Measurements from ENCODE around the gene RAB13. TPM values are rescaled to one million over a fixed set of nuclear protein-coding genes. Genes with fewer than 3 reads are reported as not detected.
A peak's percentile ranks its signal among the peaks of the same experiment; 100 is the strongest.

The RAB13 gene
- total RNA-seq, 1 donor from 2014 or later, result 91.5 TPM

DNA sequence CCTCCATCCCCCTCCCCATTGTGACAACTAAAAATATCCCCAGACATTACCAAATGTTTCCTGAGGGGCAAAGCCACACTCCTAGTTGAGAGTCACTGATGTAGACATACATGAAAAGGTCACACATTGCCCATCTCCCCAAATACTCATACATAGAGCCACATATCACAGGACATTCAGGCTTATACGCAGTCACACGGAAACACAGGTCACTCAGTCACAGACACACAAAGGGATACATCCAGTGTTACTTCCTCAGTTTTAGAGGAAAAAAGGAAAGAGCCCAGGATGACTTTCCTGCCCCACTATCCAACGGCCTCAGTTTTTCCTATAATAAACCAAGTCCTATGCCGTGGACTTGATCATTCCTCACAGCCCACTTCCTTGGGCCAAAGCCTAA lies 24.7 kb downstream of the RAB13 start:
- peak overlapping the region; percentile 68 for H3K27ac Mint-ChIP-seq (ENCODE audit: unreplicated experiment)
- TF ChIP-seq, protein P1, sequence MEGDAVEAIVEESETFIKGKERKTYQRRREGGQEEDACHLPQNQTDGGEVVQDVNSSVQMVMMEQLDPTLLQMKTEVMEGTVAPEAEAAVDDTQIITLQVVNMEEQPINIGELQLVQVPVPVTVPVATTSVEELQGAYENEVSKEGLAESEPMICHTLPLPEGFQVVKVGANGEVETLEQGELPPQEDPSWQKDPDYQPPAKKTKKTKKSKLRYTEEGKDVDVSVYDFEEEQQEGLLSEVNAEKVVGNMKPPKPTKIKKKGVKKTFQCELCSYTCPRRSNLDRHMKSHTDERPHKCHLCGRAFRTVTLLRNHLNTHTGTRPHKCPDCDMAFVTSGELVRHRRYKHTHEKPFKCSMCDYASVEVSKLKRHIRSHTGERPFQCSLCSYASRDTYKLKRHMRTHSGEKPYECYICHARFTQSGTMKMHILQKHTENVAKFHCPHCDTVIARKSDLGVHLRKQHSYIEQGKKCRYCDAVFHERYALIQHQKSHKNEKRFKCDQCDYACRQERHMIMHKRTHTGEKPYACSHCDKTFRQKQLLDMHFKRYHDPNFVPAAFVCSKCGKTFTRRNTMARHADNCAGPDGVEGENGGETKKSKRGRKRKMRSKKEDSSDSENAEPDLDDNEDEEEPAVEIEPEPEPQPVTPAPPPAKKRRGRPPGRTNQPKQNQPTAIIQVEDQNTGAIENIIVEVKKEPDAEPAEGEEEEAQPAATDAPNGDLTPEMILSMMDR (conservative IDR thresholded peaks at IDR 0.05), result no peak
- H3K4me3 Mint-ChIP-seq, result peak overlapping the region; percentile 88
- no peak for DNase-seq (ENCODE audit: low read depth, low spot score)
- H3K4me1 Mint-ChIP-seq, result peaks cover 74% of the 10 kb centered on the region
- peaks cover 2% of the 10 kb centered on the region for H3K36me3 Mint-ChIP-seq (ENCODE audit: low read depth)
- H3K27me3 Mint-ChIP-seq (ENCODE audit: low read depth), result peaks cover 2% of the 10 kb centered on the region
- H3K9me3 Mint-ChIP-seq, result no peaks in the 10 kb centered on the region

DNA sequence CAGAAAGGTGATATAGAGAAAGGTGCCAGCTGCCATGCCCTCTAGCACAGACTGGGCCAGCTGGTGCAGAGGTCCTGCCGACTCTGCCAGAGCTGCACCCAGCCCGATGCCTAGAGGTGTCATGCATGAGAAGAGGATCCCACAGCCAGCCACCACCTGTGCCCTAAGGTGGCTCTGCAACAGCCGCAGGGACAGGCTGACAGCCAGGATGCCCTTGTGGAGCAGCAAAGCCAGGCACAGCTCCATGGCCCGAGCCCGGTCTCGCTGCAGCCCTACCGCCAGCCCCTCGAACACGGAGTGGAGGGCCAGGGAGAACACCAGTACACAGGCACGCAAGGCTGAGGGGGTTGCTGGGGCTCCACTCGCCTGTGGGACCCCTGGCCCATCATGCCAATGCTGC lies 25.9 kb downstream of the RAB13 start:
- TF ChIP-seq, protein P1 (conservative IDR thresholded peaks at IDR 0.05), result no peak
- H3K4me1 Mint-ChIP-seq, result peaks cover 67% of the 10 kb centered on the region
- H3K4me3 Mint-ChIP-seq, result peak overlapping the region; percentile 88
- no peak for DNase-seq (ENCODE audit: low read depth, low spot score)
- no peak overlapping the region for H3K27ac Mint-ChIP-seq (ENCODE audit: unreplicated experiment)
- no peaks in the 10 kb centered on the region for H3K9me3 Mint-ChIP-seq
- no peaks in the 10 kb centered on the region for H3K36me3 Mint-ChIP-seq (ENCODE audit: low read depth)
- peaks cover 2% of the 10 kb centered on the region for H3K27me3 Mint-ChIP-seq (ENCODE audit: low read depth)

DNA sequence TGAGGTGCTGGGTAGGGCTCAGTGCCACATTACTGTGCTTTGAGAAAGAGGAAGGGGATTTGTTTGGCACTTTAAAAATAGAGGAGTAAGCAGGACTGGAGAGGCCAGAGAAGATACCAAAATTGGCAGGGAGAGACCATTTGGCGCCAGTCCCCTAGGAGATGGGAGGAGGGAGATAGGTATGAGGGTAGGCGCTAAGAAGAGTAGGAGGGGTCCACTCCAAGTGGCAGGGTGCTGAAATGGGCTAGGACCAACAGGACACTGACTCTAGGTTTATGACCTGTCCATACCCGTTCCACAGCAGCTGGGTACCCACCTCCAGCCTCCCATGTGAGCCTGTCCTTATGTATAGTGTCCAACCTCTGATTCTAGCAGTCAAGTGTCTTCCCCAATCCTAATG lies 26.7 kb downstream of the RAB13 start:
- H3K27me3 Mint-ChIP-seq (ENCODE audit: low read depth), result peaks cover 2% of the 10 kb centered on the region
- DNase-seq (ENCODE audit: low read depth, low spot score), result no peak
- no peaks in the 10 kb centered on the region for H3K36me3 Mint-ChIP-seq (ENCODE audit: low read depth)
- H3K4me1 Mint-ChIP-seq, result peaks cover 64% of the 10 kb centered on the region
- H3K4me3 Mint-ChIP-seq, result peak overlapping the region; percentile 88
- no peaks in the 10 kb centered on the region for H3K9me3 Mint-ChIP-seq
- peak overlapping the region; percentile 8 for H3K27ac Mint-ChIP-seq (ENCODE audit: unreplicated experiment)
- TF ChIP-seq, protein P1 (conservative IDR thresholded peaks at IDR 0.05), result no peak

DNA sequence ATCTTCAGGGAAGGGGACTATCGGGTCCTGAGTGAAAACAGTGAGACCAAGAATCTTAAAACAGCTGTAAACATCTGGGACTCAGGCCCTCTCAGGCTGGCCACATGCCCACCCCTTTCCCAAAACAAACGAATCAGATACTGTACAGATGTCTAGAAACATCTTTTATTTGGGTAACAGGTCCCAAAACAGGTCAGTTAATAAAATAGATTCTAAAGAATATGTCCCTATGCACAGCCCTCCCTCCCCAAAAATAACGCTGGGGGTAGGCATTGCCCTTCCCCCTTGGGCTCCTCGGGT lies 27.2 kb downstream of the RAB13 start:
- Mint-ChIP-seq H3K27me3 (ENCODE audit: low read depth) (peaks cover 2% of the 10 kb centered on the region), H3K36me3 (ENCODE audit: low read depth) (no peaks in the 10 kb centered on the region), H3K4me1 (peaks cover 58% of the 10 kb centered on the region), H3K9me3 (no peaks in the 10 kb centered on the region), H3K27ac (ENCODE audit: unreplicated experiment) (no peak overlapping the region), H3K4me3 (peak overlapping the region; percentile 88)
- DNase-seq (ENCODE audit: low read depth, low spot score), result no peak
- TF ChIP-seq, protein P1 (conservative IDR thresholded peaks at IDR 0.05), result no peak

DNA sequence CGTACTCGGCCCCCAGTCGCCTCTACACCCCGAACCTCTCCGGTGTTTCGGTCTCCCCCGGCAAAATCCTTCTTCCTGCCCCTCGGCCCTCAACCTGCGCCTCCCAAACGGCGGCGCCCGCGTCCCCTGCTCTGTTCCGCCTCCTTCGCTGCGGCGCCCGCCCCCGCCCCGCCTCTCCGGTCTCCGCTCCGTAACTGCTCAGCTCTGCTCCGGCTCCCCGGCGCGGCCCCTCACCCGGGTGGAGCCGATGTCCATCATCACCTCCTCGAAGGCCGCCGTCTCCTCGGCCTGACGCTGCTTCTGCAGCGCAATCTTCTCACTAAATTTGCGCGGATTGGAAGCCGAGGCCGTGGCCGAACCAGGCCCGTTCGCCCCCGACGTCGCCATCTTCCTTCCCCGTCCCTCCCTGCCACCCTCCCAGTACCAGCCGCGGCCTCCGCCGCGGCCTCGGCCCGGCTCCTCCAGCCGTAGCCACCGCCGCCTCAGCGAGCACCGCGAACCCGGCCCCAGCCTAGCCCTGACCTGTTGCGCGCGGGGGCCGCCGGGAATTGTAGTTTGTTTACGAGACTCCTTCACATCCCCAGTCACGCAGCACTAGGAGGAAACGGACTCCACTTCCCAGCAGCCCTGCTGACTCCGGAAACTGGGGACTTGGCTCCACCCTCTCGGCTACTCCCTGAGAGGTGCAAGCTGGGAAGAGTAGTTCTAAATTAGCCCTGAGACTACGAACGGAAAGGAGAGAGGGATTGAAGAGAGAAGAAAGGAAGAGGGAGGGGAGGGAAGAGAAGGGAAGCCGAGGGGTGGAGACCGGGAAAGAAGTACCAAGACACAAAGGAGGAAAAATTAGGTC lies 27.8 kb downstream of the RAB13 start, which contains the start of gene CRTC2:
Gene CRTC2 (minus strand): TSS at position 502 of the 850 bp plus-strand sequence. CDS start 115 bp downstream, at position 387.
- H3K36me3 Mint-ChIP-seq (ENCODE audit: low read depth), result no peaks in the 10 kb centered on the region
- H3K9me3 Mint-ChIP-seq, result no peaks in the 10 kb centered on the region
- TF ChIP-seq, protein P1 (conservative IDR thresholded peaks at IDR 0.05), result no peak
- peak within 1 kb of the TSS; percentile 88 for H3K4me3 Mint-ChIP-seq
- DNase-seq (ENCODE audit: low read depth, low spot score), result peak; percentile 93
- H3K27me3 Mint-ChIP-seq (ENCODE audit: low read depth), result peaks cover 2% of the 10 kb centered on the region
- peaks cover 53% of the 10 kb centered on the region for H3K4me1 Mint-ChIP-seq
- peak within 1 kb of the TSS; percentile 98 for H3K27ac Mint-ChIP-seq (ENCODE audit: unreplicated experiment)

All from neural crest cell (in vitro differentiated cells).